ENCODE data around the gene HID1. TPM values are rescaled to one million over a fixed set of nuclear protein-coding genes. Genes with fewer than 3 reads are reported as not detected.

Gene HID1
- total RNA-seq, 1 donor from 2014 or later, result 157 TPM

- Mint-ChIP-seq H3K4me3 (ENCODE audit: unreplicated experiment) (no peak overlapping the region), H3K9me3 (ENCODE audit: unreplicated experiment) (no peaks in the 10 kb centered on the region), H3K4me1 (ENCODE audit: unreplicated experiment) (no peaks in the 10 kb centered on the region), H3K27me3 (ENCODE audit: unreplicated experiment) (peaks cover 19% of the 10 kb centered on the region), H3K27ac (ENCODE audit: unreplicated experiment) (no peak overlapping the region), H3K36me3 (ENCODE audit: low read depth, unreplicated experiment) (peaks cover 14% of the 10 kb centered on the region)
- no peak for DNase-seq (ENCODE audit: low spot score)
- TF ChIP-seq, protein P1, sequence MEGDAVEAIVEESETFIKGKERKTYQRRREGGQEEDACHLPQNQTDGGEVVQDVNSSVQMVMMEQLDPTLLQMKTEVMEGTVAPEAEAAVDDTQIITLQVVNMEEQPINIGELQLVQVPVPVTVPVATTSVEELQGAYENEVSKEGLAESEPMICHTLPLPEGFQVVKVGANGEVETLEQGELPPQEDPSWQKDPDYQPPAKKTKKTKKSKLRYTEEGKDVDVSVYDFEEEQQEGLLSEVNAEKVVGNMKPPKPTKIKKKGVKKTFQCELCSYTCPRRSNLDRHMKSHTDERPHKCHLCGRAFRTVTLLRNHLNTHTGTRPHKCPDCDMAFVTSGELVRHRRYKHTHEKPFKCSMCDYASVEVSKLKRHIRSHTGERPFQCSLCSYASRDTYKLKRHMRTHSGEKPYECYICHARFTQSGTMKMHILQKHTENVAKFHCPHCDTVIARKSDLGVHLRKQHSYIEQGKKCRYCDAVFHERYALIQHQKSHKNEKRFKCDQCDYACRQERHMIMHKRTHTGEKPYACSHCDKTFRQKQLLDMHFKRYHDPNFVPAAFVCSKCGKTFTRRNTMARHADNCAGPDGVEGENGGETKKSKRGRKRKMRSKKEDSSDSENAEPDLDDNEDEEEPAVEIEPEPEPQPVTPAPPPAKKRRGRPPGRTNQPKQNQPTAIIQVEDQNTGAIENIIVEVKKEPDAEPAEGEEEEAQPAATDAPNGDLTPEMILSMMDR (IDR thresholded peaks at IDR 0.05; ENCODE audit: unreplicated experiment), result no peak
These were observed 22.4 kb downstream of the HID1 start for GRCh38 chr17:74950207-74950606.

DNA sequence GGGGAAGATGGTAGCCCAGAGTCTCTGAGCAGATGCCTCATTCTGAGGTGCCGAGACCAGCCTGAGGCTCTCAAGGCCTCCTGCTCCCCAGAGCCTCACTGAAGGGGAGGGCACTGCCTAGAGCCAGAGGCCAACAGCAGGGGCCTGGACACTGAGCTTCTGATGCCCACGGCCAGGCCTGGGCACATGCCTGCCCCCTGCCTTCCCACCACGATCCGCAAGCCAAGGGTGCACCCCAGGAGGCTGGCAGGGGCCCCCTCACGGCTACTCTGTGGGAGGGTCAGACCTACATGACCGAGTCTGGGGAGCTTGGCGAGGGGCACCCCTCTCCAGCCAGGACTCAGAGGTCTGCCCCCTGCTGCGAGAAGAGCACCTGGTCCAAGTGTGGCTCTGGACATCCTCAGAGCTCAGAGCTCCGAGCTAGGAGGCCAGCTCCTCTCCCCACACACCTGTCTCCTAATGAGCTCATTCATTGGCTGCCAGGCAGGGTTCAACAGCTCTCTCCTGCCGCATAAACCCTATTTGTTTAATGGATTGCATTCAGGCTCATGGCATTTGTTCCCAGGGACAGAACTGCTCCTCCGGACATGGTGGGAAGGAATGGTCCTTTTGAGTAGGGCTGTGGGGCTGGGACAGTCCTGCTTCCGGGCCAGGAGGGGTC, 23.0 kb downstream of the HID1 start:
- Mint-ChIP-seq H3K4me3 (ENCODE audit: unreplicated experiment) (no peak overlapping the region), H3K9me3 (ENCODE audit: unreplicated experiment) (no peaks in the 10 kb centered on the region), H3K27me3 (ENCODE audit: unreplicated experiment) (peaks cover 21% of the 10 kb centered on the region), H3K4me1 (ENCODE audit: unreplicated experiment) (no peaks in the 10 kb centered on the region), H3K36me3 (ENCODE audit: low read depth, unreplicated experiment) (peaks cover 9% of the 10 kb centered on the region), H3K27ac (ENCODE audit: unreplicated experiment) (no peak overlapping the region)
- no peak for DNase-seq (ENCODE audit: low spot score)
- TF ChIP-seq, protein P1 (IDR thresholded peaks at IDR 0.05; ENCODE audit: unreplicated experiment), result no peak

GRCh38 chr17:74947041-74947754, 25.4 kb downstream of the HID1 start:
- peaks cover 4% of the 10 kb centered on the region for H3K4me1 Mint-ChIP-seq (ENCODE audit: unreplicated experiment)
- no peak overlapping the region for H3K27ac Mint-ChIP-seq (ENCODE audit: unreplicated experiment)
- H3K9me3 Mint-ChIP-seq (ENCODE audit: unreplicated experiment), result no peaks in the 10 kb centered on the region
- TF ChIP-seq, protein P1 (IDR thresholded peaks at IDR 0.05; ENCODE audit: unreplicated experiment), result no peak
- H3K4me3 Mint-ChIP-seq (ENCODE audit: unreplicated experiment), result no peak overlapping the region
- peaks cover 23% of the 10 kb centered on the region for H3K27me3 Mint-ChIP-seq (ENCODE audit: unreplicated experiment)
- no peak for DNase-seq (ENCODE audit: low spot score)
- H3K36me3 Mint-ChIP-seq (ENCODE audit: low read depth, unreplicated experiment), result no peaks in the 10 kb centered on the region

DNA sequence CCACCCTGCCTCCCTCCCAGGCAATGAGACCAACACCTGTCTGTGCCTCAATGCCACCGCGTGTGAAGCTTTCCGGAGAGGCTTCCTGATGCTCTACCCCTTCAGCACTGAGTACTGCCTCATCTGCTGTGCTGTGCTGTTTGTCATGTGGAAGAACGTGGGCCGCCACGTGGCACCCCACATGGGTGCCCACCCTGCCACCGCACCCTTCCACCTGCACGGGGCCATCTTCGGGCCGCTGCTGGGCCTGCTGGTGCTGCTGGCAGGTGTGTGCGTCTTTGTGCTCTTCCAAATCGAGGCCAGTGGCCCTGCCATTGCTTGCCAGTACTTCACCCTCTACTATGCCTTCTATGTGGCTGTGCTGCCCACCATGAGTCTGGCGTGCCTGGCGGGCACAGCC, 25.9 kb downstream of the HID1 start:
- H3K27ac Mint-ChIP-seq (ENCODE audit: unreplicated experiment), result no peak overlapping the region
- H3K9me3 Mint-ChIP-seq (ENCODE audit: unreplicated experiment), result no peaks in the 10 kb centered on the region
- H3K27me3 Mint-ChIP-seq (ENCODE audit: unreplicated experiment), result peaks cover 23% of the 10 kb centered on the region
- H3K4me3 Mint-ChIP-seq (ENCODE audit: unreplicated experiment), result no peak overlapping the region
- H3K36me3 Mint-ChIP-seq (ENCODE audit: low read depth, unreplicated experiment), result no peaks in the 10 kb centered on the region
- TF ChIP-seq, protein P1 (IDR thresholded peaks at IDR 0.05; ENCODE audit: unreplicated experiment), result no peak
- no peak for DNase-seq (ENCODE audit: low spot score)
- H3K4me1 Mint-ChIP-seq (ENCODE audit: unreplicated experiment), result peaks cover 4% of the 10 kb centered on the region

DNA sequence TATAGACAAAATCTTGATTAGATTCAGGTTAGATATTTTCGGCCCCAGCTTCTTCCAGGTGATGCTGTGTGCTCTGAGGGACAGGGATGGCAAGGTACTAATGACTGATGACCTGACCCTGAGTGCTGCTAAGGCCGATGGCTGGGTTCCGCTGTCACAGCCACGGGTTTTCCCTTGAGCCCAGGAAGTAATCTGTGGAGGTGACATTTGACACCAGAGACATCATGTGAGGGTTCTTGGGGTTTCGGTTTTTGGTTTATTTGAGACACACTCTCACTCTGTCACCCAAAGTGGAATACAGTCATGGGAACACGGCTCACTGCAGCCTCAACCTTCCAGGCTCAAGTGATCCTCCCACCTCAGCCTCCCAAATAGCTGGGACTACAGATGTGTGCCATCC, 27.0 kb downstream of the HID1 start:
- H3K27me3 Mint-ChIP-seq (ENCODE audit: unreplicated experiment), result peaks cover 23% of the 10 kb centered on the region
- no peak for DNase-seq (ENCODE audit: low spot score)
- no peaks in the 10 kb centered on the region for H3K36me3 Mint-ChIP-seq (ENCODE audit: low read depth, unreplicated experiment)
- peaks cover 4% of the 10 kb centered on the region for H3K4me1 Mint-ChIP-seq (ENCODE audit: unreplicated experiment)
- TF ChIP-seq, protein P1 (IDR thresholded peaks at IDR 0.05; ENCODE audit: unreplicated experiment), result no peak
- H3K27ac Mint-ChIP-seq (ENCODE audit: unreplicated experiment), result no peak overlapping the region
- no peaks in the 10 kb centered on the region for H3K9me3 Mint-ChIP-seq (ENCODE audit: unreplicated experiment)
- no peak overlapping the region for H3K4me3 Mint-ChIP-seq (ENCODE audit: unreplicated experiment)

Measured in endothelial cell (in vitro differentiated cells).